Duodenal mucosa (tissue), 2 donors: ENCODE measurements around the gene C2CD3.

Source experiments
- H3K27ac ChIP-seq: one replicate; pipeline ENCODE4 v1.7.0; 2013; ENCODE audit warnings: low read depth, low read length
- H3K27me3 ChIP-seq, 2 donors: one replicate each; pipeline ENCODE4 v1.7.0; 2013; ENCODE audit warnings: low read length in 2 of 2, control low read depth in 1 of 2; ENCODE audit not compliant: insufficient read depth in 2 of 2, control insufficient read depth in 1 of 2
- H3K36me3 ChIP-seq, 2 donors: one replicate each; pipeline ENCODE4 v1.7.0; 2013; ENCODE audit warnings: low read length in 2 of 2, control low read depth in 1 of 2; ENCODE audit not compliant: insufficient read depth in 2 of 2, control insufficient read depth in 1 of 2
- H3K4me1 ChIP-seq, 2 donors: one replicate each; pipeline ENCODE4 v1.7.0; 2013; ENCODE audit warnings: low read length in 2 of 2, control low read depth in 1 of 2; ENCODE audit not compliant: insufficient read depth in 2 of 2, control insufficient read depth in 1 of 2
- H3K4me3 ChIP-seq, 2 donors: one replicate each; pipeline ENCODE4 v1.7.0; 2013; ENCODE audit warnings: low read length in 2 of 2, low read depth in 1 of 2
- H3K9ac ChIP-seq, 2 donors: one replicate each; pipeline ENCODE4 v1.7.0; 2013; ENCODE audit warnings: low read length in 2 of 2, low read depth in 1 of 2
- H3K9me3 ChIP-seq, 2 donors: one replicate each; pipeline ENCODE4 v1.7.0; 2013; ENCODE audit warnings: low read length in 2 of 2, control low read depth in 1 of 2; ENCODE audit not compliant: control insufficient read depth in 1 of 2

The C2CD3 gene

GRCh38 chr11:74024261-74025029 lies 146.4 kb downstream of the C2CD3 start:
- Histone ChIP-seq H3K27me3 (no peaks in the 10 kb centered on the region), H3K4me3 (no peak overlapping the region), H3K27ac (no peak overlapping the region), H3K9me3 (no peaks in the 10 kb centered on the region), H3K9ac (no peak overlapping the region), H3K36me3 (peaks cover 4 to 17% of the 10 kb centered on the region in 2 donors), H3K4me1 (peaks cover 23 to 30% of the 10 kb centered on the region in 2 donors)

GRCh38 chr11:74023276-74023675 lies 147.5 kb downstream of the C2CD3 start:
- H3K4me1 ChIP-seq: peaks cover 33 to 41% of the 10 kb centered on the region in 2 donors
- H3K27me3 ChIP-seq: no peaks in the 10 kb centered on the region
- no peak overlapping the region for H3K4me3 ChIP-seq
- no peak overlapping the region for H3K27ac ChIP-seq
- H3K36me3 ChIP-seq: peaks cover 0 to 8% of the 10 kb centered on the region in 2 donors
- H3K9me3 ChIP-seq: no peaks in the 10 kb centered on the region
- no peak overlapping the region for H3K9ac ChIP-seq

- Histone ChIP-seq H3K9ac (no peak overlapping the region), H3K27ac (no peak overlapping the region)
Observed at GRCh38 chr11:74022546-74022945, 148.3 kb downstream of the C2CD3 start.

GRCh38 chr11:74021998-74022397 lies 148.8 kb downstream of the C2CD3 start:
- Histone ChIP-seq H3K27me3 (no peaks in the 10 kb centered on the region), H3K9ac (no peak overlapping the region), H3K36me3 (peaks cover 0 to 8% of the 10 kb centered on the region in 2 donors), H3K9me3 (no peaks in the 10 kb centered on the region), H3K4me1 (peaks cover 43 to 51% of the 10 kb centered on the region in 2 donors), H3K27ac (no peak overlapping the region), H3K4me3 (no peak overlapping the region)

More at GRCh38 chr11:74022546-74022945, 148.3 kb downstream of the C2CD3 start:
- Histone ChIP-seq H3K27me3 (no peaks in the 10 kb centered on the region), H3K36me3 (peaks cover 0 to 8% of the 10 kb centered on the region in 2 donors), H3K4me1 (peaks cover 41 to 49% of the 10 kb centered on the region in 2 donors), H3K9me3 (no peaks in the 10 kb centered on the region), H3K4me3 (no peak overlapping the region)

GRCh38 chr11:74020539-74020938 lies 150.3 kb downstream of the C2CD3 start:
- Histone ChIP-seq H3K4me1 (peaks cover 53 to 61% of the 10 kb centered on the region in 2 donors), H3K27ac (no peak overlapping the region)

GRCh38 chr11:74019860-74020259 lies 150.9 kb downstream of the C2CD3 start:
- Histone ChIP-seq H3K9ac (peak overlapping the region in 1 of 2 donors; percentile 2), H3K27ac (peak overlapping the region; percentile 83), H3K27me3 (no peaks in the 10 kb centered on the region), H3K4me3 (no peak overlapping the region), H3K4me1 (peaks cover 52 to 61% of the 10 kb centered on the region in 2 donors), H3K9me3 (no peaks in the 10 kb centered on the region), H3K36me3 (peaks cover 0 to 4% of the 10 kb centered on the region in 2 donors)

More at GRCh38 chr11:74020539-74020938, 150.3 kb downstream of the C2CD3 start:
- Histone ChIP-seq H3K4me3 (no peak overlapping the region), H3K9ac (peak overlapping the region in 1 of 2 donors; percentile 2), H3K9me3 (no peaks in the 10 kb centered on the region), H3K27me3 (no peaks in the 10 kb centered on the region), H3K36me3 (peaks cover 0 to 4% of the 10 kb centered on the region in 2 donors)

GRCh38 chr11:74019104-74019738 lies 151.6 kb downstream of the C2CD3 start:
- peak overlapping the region; percentile 13 for H3K4me3 ChIP-seq
- H3K4me1 ChIP-seq: peaks cover 46 to 61% of the 10 kb centered on the region in 2 donors
- peak overlapping the region; percentile 83 for H3K27ac ChIP-seq
- H3K9ac ChIP-seq: peak overlapping the region; percentile 18 to 54
- no peaks in the 10 kb centered on the region for H3K9me3 ChIP-seq
- H3K27me3 ChIP-seq: no peaks in the 10 kb centered on the region
- peaks cover 0 to 4% of the 10 kb centered on the region in 2 donors for H3K36me3 ChIP-seq

- Histone ChIP-seq H3K4me3 (peak overlapping the region; percentile 13), H3K36me3 (peaks cover 0 to 12% of the 10 kb centered on the region in 2 donors), H3K27me3 (no peaks in the 10 kb centered on the region), H3K27ac (peak overlapping the region; percentile 83), H3K9me3 (no peaks in the 10 kb centered on the region), H3K9ac (peak overlapping the region; percentile 18 to 54), H3K4me1 (peaks cover 48 to 55% of the 10 kb centered on the region in 2 donors)
Observed at GRCh38 chr11:74018331-74019005, 152.3 kb downstream of the C2CD3 start.

- H3K27ac ChIP-seq: no peak overlapping the region
- no peak overlapping the region for H3K4me3 ChIP-seq
- no peak overlapping the region for H3K9ac ChIP-seq
- peaks cover 44 to 51% of the 10 kb centered on the region in 2 donors for H3K4me1 ChIP-seq
- H3K27me3 ChIP-seq: no peaks in the 10 kb centered on the region
- no peaks in the 10 kb centered on the region for H3K9me3 ChIP-seq
- peaks cover 0 to 14% of the 10 kb centered on the region in 2 donors for H3K36me3 ChIP-seq
Observed at GRCh38 chr11:74017631-74018030, 153.2 kb downstream of the C2CD3 start.
